ENCODE results near the gene KLK10.

DNA sequence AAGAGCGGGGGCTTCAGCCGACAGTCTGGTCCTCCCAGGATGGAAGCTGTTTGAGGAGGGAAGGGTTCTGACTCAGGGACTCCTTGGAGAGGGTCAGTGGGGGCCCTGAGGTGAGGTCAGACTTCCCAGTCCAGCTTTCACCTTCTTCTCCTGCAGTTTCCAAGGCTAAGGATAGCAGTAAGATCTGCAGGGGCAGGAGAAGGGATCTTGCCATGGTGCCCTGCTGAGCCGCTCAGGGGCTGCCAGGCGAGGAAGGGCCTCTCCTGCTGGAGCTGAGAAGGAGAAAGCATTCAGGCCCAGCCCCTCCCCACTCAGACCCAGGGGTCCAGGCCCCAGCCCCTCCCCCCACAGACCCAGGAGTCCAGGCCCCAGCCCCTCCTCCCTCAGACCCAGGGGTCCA is 37.3 kb downstream of the KLK10 start:
- TF ChIP-seq, protein P1, sequence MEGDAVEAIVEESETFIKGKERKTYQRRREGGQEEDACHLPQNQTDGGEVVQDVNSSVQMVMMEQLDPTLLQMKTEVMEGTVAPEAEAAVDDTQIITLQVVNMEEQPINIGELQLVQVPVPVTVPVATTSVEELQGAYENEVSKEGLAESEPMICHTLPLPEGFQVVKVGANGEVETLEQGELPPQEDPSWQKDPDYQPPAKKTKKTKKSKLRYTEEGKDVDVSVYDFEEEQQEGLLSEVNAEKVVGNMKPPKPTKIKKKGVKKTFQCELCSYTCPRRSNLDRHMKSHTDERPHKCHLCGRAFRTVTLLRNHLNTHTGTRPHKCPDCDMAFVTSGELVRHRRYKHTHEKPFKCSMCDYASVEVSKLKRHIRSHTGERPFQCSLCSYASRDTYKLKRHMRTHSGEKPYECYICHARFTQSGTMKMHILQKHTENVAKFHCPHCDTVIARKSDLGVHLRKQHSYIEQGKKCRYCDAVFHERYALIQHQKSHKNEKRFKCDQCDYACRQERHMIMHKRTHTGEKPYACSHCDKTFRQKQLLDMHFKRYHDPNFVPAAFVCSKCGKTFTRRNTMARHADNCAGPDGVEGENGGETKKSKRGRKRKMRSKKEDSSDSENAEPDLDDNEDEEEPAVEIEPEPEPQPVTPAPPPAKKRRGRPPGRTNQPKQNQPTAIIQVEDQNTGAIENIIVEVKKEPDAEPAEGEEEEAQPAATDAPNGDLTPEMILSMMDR (IDR thresholded peaks at IDR 0.05 in 2 of 3, conservative IDR thresholded peaks at IDR 0.05 in 1 of 3; ENCODE audit: borderline replicate concordance in 1 of 3, insufficient read depth in 1 of 3, low read depth in 2 of 3, low read length in 2 of 3), result no peak
- TF ChIP-seq SP1 (IDR thresholded peaks at IDR 0.05; ENCODE audit: low read depth), result no peak
- TF ChIP-seq EZH2 (IDR thresholded peaks at IDR 0.05), result no peak
